GM12865 (cell line): Measurements from ENCODE around the gene DLL1.

ENCODE experiments used
- DNase-seq: peaks from one replicate; pipeline ENCODE4 v3.0.0; 2010; ENCODE audit warnings: low read depth
- H3K4me3 ChIP-seq: 2 replicates; pipeline ENCODE4 v1.5.1; 2011; ENCODE audit warnings: mild to moderate bottlenecking, low read depth, low read length, control low read depth
- CTCF ChIP-seq: IDR thresholded peaks from 2 replicates; pipeline ENCODE4 v1.5.1; 2011; ENCODE audit warnings: low read length, control low read depth, low read depth, inconsistent platforms; ENCODE audit not compliant: insufficient read depth; ENCODE audit errors: missing control alignments

The DLL1 gene

GRCh38 chr6:170233286-170234205 lies 57.3 kb downstream of the DLL1 start:
- H3K4me3 ChIP-seq, result no peak overlapping the region
- no peak for DNase-seq
- no peak for TF ChIP-seq CTCF
